Measurements from ENCODE around the gene GPC5.
"Not testable (repeated sequence)": the region's sequence is repeated elsewhere in the genome, so short reads cannot be mapped to it uniquely, and the experiment has no call there.

The GPC5 gene

DNA sequence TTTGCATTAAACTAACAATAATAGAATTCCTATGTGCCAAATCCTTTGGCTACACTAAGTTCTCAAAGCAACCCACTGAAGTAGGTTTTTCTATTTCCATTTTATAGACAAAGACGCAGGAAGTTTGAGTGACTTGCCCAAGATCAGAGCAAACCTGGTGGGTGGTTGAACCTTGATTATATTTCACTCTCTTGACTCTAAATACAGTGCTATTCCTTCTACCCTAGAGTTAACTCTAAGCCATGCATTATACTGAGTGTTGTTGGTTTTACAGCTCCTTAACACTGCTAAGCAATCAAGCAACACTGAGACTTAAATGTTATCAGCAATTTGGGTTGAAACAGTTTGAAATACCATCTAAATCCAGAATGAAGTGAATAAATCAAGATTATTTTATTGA, 1014.6 kb downstream of the GPC5 start:
- DNase-seq: no peak

DNA sequence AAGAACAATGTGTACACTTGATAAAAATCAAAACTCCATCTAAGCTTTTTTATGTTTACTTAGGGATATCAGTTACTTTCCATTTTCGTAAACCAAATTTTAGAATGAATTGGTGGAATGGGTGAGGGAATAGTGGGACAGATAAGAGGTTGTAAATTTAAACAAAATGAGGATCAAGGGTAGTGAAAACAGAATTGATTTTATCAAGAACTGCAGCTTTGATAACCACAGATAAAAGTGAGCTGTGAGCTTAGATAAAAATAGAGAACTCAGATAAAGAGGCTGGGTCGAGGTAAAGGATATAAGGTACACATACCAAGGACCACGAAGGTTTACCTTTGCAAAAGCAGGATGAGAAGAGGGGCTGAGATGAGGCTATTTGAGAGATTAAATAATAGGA, 1015.0 kb downstream of the GPC5 start:
- no peak for DNase-seq

DNA sequence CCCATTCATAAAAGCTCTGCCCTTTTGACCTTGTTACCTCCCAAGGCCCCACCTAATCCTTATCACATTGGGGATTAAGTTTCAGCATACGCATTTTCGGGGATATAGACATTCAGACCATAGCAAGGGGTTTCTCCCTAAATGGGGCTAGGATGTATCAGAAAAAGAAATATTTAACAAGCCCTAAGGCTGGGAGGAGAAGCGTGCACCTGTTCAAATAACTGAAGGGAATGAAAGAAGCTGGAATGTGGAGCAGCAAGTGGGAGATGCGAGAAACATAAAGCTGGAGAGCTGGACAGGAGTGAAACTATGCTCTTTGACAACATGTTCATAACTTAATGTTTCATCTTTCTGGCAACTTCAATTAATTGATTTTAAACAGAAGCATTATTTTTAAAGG, 1016.4 kb downstream of the GPC5 start:
- DNase-seq: no peak

DNA sequence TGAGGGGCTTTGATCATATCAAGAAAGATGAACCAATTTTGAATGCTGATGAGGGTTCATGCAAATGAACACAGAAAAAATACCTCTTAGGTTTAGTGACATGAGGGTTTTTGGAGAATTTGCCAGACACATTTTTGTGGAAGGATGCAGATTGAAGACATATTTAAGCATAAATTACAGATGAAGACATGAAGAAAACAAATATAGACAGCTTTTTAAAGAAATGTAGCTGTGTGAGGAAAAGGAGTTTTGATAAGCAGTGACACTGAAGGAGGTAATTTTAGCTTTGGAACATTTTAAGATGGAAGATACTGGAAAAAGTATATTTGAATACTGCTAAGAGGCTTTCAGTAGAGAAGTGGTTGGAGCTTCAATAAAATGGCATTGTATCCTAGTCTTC, 1017.4 kb downstream of the GPC5 start:
- no peak for DNase-seq

DNA sequence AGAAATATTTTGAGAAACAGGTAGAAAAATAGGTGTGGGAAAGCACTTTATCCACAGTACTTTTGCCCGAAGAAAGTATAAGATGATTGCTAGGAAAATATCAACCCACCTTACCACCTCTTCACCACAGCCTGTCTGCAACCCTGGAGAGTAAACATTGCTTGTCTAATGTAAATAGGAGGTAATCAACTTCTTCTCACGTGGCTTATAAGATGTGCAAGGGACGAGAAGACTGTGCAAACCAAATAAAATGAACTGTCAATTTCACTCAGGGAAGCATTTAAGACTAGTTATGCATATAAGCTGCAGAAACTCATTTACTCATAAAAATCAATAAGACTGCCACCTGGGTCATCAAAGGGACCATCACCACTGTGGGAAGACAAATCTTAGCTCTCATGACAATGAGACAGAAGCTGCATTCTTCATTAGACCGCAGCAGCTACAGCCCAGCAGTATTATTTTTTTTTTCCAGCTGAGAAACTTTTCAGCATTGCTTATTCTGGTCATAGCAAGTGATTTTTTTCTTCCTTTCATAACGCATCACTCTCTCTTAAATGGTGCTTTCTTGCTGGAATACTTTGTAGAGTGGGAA, 1020.5 kb downstream of the GPC5 start:
- no peak for DNase-seq

DNA sequence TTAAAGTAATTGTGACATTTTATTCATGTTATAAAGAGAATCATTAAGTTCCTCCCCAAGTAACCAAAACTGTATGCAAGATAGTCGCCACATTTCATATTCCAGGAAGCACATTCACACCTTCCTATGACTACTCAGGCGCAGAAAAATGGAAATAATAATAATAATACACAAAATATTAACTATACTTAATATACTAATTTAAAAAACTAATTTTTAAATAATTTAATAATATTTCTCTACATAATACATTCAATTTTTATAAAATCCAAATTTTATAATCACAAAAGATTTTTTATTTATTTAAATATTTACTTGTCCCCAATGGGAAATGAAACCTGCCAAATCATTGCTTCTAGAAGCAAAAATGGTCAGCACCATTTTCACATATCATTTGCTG, 1030.8 kb downstream of the GPC5 start:
- DNase-seq: no peak

DNA sequence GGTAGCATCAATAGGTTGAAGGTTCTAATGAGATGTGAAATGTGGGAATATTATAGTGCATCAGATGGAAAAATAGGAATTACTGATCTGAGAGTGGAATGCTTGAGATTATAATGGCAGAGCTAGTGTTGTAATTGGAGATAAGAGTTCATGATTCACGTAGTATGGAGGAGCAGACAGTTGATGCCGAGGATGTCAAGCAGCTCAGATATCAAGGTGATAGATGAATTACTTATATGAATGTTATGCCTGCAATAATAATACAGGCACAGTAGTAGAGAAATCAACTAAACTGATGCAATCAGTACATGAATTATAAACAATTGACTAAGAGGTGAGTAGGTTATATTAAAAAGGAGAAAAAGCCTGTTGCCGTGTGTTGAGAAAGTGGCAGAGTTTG, 1035.0 kb downstream of the GPC5 start:
- no peak for DNase-seq

DNA sequence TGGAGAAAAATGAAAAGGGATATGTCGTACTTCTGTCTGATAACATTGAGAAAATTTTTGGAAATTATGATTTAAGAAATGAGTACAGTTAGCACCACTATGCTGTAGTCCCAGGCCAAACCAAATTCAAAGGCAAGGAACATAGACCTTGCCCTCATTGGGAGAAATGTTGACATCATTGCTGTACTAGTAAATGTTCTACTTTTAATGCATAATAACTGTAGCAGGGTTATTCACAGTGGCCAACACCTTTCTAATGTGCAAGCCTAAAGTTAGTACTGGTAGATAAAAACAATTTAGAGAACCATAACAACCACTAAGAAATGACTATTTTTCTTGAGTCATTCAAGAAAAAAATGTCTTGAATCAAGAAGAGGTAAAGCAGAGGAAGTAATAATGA, 1035.5 kb downstream of the GPC5 start:
- DNase-seq: no peak

DNA sequence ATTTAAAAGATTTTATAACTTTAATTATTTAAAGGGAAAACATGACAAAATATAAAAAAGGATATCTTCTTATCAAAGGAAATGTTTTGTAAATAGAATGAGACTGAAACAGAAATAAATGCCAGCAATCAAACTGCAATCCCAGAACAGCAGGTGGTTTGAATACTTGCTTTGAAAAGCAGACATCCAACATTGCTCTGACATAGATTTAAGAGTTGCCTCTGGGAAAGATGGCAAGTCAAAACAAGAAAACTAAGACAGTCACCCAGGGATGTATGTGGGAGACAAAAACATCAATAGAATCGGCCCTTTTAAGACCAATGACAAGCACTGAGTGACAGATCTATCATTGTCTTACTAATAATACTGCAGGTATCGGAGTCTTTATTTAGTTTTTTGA, 1038.5 kb downstream of the GPC5 start:
- no peak for DNase-seq

DNA sequence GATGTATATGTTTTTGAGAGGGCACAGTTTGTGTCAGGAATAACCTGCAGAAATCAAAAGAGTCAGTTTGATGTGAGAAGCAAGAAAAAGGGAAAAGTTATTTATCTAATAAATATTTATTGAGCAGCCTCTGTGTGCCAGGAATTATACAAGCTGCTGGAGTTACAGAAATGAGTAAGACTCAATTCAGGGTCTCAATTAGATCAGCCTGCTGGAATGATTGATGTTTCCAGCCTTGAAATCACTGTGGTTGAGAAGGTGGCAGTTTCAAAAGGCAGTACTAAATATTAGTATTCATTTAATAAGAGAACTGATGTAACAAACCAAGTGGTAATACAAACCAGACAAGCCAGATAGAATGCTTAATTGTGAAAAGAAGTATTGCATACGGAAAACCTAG, 1045.8 kb downstream of the GPC5 start:
- DNase-seq: no peak

DNA sequence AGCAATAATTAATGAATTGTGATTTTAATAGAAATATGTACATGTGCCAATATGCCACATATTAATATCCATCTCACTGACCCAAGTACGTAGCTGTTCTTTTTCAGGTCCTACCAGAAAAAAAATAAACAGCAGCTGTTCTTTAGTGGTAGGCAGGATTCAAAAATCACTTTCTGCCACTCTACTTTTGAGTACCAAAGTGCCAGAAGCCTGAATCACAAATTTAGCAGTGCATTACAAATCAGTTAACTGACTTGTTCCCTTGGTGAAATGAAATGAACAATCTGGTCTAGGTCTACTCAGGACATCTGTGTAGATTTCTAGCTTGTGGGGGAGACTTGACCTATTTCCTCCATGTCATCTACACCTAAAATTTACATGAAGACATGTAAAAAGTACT, 1052.6 kb downstream of the GPC5 start:
- DNase-seq: peak in 1 of 2 experiments; percentile 51

DNA sequence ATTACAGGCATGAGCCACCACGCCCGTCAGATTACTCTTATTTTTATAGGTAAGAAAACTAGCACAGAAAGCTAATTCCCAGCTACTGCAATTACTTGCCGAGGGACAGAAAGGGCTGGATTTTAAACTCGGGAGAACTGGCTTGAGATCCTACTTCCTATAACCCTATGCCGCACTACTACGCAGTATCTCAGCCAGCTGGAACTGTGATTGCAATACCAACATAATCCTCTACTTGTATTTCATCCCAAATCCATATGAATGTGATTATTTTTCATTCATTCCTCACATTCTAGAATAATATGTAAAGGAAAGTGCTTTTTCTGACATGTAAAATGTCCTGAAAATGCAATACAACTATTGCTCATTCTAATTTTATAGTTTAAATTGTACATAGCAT, 1054.4 kb downstream of the GPC5 start:
- DNase-seq: no peak

DNA sequence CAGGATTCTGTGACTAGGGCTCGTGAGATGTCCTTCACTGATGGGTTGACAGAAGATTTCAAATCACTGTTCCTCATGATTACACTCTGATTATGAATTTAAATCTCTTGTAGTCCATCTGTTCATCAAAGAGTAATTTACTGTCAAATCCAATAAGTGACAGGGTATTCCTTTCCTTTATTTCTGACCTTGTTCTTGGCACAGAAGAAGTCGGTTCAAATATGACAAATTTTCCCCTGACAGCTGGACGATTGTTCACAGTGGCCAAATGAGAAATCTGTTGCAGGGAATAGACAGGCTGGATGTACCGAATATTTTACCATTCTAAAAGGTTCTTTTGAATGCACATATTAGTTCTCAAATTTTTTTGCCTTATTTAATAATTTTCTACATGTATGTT, 1060.9 kb downstream of the GPC5 start:
- peak; percentile 75 to 92 for DNase-seq

DNA sequence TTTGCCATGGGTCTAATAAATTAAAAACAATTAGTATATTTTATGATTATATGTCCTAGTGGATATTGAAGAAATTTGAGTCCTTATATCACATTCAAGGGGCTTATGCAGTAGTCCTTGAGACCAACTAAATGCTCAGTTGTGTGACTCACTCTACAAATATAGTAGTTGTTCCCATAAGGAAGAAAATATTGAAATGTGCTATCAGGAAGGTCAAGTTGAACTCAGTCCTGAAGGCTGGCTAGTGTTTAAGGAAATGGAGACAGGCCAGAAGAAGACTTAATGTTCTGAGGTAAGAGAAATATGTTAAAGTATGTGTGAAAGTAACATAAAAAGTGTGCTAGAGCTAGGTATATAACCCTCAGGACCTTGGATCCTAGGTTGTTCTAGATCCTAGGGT, 1062.1 kb downstream of the GPC5 start:
- peak in 1 of 2 experiments; percentile 16 for DNase-seq

DNA sequence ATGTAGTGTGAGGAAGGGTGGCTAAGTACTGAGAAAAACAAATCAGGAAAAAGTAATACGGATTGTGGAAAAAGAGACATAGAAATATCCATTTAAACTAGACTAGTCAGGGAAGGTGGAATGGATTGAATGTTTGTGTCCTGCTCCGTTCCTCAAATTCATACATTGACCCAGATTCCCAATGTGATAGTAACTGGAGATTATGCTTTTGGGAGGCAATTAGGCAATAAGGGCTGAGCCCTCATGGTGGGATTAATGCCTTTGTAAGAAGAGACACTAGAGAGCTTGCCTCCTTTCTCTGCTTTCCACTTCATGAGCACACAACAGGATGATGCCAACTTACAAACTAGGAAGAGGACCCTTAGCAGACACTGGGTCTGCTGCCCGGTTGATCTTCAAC, 1063.0 kb downstream of the GPC5 start:
- peak; percentile 66 to 89 for DNase-seq

DNA sequence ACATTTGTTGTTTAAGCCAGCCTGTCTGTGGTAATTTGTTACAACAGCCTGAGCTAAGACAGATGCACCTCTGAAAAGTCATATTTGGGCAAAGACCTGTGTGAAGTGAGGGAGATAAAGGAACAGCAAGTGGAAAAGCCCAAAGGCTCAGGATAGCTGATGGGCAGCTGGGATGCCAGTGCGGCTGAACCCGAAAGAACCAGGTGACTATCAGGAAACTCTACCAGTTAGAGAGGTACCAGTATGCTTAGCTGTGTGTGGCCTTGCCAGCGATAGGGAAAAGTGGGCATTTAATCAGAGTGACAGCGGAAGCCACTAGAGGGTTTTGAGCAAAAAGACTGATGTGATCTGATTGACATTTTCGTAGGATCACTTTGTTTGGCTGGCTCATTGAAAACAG, 1063.4 kb downstream of the GPC5 start:
- DNase-seq: no peak

DNA sequence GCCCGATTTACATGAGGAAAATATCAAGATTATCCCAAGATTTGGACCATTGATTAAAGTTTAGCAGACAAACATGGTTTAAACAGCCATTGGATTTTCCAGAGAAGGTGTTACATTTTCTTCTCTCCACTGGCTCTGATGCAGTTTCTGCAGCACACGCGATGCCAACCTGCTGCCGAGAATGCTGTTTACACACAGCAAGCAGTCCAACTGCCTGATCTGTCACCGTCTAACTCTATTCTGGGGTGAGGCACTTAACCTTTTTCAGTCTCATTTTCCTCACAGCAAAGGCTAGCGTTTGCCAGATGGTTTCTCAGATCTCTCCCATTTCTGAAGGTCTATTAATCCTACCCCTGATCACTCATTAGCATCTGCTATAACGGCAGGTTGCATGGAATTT, 1064.7 kb downstream of the GPC5 start:
- peak; percentile 89 to 95 for DNase-seq

DNA sequence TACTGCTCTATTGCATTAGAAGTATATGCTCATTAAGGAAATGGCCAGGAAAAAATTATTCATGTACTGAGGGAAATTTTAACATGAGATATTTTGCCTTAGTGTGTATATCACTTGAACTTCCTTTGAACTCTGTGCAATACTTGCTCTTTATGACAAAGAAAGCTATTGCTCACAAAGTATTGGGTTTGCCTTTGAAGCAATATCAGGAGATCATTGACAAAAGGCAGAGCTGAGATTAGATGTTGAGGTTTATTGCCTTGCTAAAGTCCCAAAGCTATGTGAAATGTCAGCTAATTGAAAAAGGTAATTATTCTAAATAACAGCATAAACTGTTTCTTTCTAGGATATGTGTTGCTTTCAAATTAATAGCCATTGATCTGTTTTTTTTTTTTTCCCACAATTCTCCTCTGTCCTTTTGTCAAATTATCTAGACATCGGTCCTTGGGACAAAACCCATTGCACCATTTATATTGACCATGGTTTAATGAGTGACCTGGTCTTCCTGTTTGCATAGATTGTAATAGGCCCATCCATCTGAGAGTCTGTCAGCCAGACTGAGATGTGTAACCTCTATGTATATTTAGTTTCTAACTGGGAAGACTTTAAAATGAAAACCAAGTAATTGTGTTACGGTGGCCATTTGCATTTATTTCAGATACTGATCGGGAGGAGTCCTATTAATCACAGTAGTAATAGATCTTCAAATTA, 1075.5 kb downstream of the GPC5 start:
- DNase-seq: no peak

DNA sequence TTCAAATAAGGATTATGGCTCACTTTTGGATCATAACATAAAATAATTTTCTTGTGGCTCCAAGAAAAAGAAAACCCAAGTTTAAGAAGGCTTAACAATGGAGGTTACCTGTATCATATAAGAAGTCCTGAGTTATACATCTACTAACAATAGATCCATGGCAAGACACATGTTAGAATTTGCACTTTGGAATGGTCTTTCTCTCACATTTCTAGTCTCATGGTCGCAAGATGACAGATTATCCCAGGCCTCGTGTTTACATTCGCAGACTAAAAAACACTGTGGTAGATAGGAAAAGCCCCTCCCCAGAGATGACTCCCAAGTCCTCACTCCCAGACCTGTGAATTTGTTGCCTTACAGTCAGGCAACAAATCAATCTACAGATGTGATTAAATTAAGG, 1082.0 kb downstream of the GPC5 start:
- DNase-seq: no peak

DNA sequence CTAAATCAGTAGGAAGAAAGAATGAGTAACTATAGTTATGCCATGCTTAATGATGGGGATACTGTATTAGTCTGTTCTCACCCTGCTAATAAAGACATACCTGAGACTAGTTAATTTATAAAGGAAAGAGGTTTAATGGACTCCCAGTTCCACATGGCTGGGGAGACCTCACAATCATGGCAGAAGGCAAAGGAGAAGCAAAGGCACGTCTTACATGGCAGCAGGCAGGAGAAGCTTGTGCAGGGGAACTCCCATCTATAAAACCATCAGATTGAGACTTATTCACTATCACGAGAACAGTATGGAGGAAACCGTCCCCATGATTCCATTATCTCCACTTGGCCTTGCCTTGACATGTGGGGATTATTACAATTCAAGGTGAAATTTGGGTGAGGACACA, 1084.4 kb downstream of the GPC5 start:
- not testable (repeated sequence) for DNase-seq

DNA sequence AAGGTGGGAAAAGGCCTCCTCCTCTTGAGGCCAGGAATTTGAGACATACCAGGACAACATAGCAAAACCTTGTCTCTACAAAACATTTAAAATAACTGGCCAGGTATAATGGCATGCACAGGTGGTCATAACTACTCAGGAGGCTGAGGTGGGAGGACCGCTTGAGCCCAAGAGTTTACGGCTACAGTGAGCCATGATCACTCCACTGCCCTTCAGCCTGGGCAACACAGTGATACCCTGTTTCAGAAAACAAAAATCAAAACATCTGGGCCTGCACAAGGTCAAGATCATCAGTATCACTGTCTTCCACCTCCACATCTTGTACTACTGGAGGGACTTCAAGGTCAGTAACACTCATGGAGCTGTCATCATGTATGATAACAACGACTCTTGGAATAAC, 1085.5 kb downstream of the GPC5 start:
- DNase-seq: no peak

DNA sequence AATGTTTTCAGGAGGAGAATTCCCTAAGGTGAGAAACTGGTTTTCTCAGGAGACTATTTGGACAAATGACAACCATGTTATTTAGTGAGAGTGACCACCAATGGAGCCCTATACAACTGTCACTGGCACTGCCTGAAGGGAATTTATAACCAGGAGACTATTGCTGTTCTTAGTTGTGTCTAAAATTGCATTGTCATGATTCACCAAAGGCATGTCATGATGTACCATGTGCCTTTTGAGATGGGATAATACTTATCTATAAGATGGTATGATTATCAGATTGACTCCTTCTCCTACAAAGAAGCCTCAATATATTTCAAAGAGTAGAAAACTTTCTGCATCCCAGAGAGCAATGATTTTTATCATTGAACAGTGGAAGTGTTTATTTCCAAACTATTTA, 1088.8 kb downstream of the GPC5 start:
- DNase-seq: no peak

DNA sequence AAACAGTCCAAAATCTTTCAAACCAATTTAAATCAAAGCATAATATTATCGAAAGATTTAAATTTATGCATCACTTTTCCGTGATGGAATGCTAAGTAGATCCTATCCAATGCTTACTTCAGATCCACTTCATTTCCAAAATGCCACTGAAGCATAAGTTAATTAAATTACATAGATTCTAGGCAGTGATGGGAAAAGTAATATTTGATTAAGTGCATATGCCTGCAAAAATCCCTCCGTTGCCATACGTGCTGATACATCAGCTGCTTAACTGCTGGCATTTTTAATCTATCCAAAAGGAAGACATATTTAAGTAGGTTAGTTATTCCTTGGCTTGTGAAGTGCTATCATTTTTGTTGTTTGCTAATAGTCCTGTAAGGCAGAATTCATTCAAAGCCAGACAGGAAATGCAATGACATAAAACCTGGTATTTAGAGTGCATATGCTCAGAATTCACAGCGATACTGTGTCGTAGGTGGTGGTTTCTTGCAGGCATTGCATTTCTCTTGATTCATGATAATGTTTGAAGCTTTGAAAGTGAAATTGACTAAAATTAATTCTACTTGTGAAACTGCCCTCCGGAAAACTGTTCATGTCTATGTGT, 1089.9 kb downstream of the GPC5 start:
- no peak for DNase-seq

DNA sequence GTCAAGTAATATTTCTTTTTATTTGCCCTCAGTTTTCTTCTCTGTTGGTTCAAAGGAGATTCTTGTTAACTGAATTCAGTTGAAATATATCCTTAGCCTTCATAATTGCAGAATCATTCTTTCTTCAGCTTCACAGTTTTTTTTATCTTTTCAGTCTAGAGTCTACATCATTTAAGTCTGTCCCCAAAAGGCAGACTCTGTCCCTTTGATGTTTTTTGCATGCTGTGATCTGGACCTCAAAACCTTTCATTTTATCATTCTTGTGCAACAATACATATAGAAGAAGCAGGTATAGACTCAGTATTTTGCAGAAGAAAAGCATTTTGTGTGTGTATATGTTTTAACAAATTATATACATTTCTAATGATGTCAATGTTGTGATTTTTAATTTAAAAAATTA, 1093.4 kb downstream of the GPC5 start:
- no peak for DNase-seq

DNA sequence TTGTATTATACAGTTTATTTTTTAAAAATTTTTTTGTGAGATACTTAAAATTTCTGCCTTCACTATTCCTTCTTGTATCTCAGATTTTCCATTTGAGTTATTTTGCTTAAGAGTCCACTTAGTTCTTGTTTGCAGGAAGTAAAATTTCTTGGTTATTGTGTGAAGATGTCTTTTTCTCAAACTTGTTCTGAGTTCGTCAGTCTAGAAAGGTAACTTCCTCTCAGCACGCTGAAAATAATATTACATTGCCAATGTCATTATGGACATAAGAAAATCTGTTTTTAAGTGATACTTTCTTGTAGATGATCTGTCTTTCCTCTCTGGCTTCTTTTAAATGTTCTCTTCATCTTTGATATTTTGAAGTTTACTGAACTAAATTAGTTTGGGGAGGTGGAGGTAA, 1096.5 kb downstream of the GPC5 start:
- DNase-seq: no peak

Measured in NCI-H524 (cell line).